ENCODE results near the gene SLC16A1.

- TF ChIP-seq FOXK2 (IDR thresholded peaks at IDR 0.05) (no peak), ZNF384 (IDR thresholded peaks at IDR 0.05) (no peak), TARDBP (IDR thresholded peaks at IDR 0.05) (no peak), SUZ12 (IDR thresholded peaks at IDR 0.05) (no peak), SP1 (IDR thresholded peaks at IDR 0.05) (no peak), FOXM1 (IDR thresholded peaks at IDR 0.05; ENCODE audit: borderline replicate concordance) (no peak)
These were observed 51.7 kb downstream of the SLC16A1 start for GRCh38 chr1:112904071-112904830.

All from HEK293T (cell line).